HG03565 (cell line): ENCODE measurements around the gene PATE4.
"Not testable (repeated sequence)": the region's sequence is repeated elsewhere in the genome, so short reads cannot be mapped to it uniquely, and the experiment has no call there.

Experiments used
- ATAC-seq: cut with Tn5 transposase; IDR thresholded peaks from one replicate; pipeline ENCODE4 v1.9.1; 2021; ENCODE audit warnings: mild to moderate bottlenecking, moderate library complexity; ENCODE audit not compliant: unreplicated experiment

The PATE4 gene

DNA sequence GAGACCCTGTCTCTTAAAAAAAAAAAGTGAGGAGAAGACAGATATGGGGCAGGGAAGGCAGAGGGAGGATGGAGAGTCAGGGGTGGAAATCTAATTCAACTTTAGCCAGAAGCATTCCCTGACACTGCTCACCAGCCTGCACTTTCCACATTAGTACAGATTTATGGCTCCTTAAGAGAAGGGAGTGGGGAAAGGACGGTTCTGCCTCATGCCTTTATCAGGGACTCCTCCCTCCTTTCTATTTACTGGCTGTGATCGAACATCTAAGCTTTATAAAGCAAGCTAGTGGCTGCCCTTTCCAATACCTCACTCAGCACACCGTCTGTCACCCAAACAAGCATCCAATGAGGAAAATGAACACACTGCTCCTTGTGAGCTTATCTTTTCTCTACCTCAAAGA lies at the start of gene PATE4:
Gene PATE4, plus strand, starts transcription at position 301 of the 400 bp plus-strand sequence. Its CDS starts 44 bp downstream, at position 345.
- no peak for ATAC-seq

GRCh38 chr11:125784678-125785077 lies 48.4 kb upstream of the PATE4 start:
- ATAC-seq: no peak

DNA sequence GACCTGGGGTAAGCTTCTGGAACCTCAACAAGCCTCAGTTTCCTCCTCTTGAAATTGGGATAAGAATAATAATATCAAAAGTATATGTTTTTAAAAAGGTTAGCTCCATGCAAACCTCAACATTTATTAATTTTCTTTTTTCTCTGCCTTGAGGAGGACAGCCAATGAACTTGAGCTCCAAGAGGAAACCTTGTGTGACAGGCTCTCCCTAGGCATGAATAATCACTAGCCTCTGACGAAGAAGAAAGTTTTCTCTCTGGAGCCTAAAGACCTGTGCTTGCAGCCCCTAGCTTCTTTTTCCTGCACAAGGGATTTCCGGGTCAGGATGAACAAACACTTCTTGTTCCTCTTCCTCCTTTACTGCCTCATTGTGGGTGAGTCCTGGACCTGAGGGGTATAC lies 45.3 kb upstream of the PATE4 start, which contains the start of gene PATE3:
Gene PATE3, plus strand, starts transcription at position 301 of the 400 bp plus-strand sequence. Its CDS starts 25 bp downstream, at position 326.
- no peak for ATAC-seq

DNA sequence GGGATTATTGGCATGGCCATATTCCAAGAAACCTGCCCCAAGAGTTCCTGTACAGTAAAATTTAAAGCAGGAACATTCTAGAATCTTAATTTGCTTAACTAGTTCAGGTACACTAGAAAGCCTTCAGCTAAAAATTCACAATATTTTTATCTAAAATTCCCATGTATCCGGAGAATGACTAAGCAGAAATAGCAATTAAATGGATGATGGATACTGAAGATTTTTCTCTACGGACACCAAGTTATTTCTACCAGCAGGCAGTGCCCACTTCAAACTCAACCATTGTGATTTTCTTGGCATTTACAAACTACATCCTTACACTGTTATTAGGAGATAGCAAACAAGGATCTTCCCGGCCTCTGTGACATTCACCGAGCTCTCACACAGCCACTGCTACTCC lies 42.3 kb upstream of the PATE4 start:
- ATAC-seq: no peak

GRCh38 chr11:125797641-125798040 lies 35.5 kb upstream of the PATE4 start:
- ATAC-seq: no peak

- ATAC-seq: no peak
Observed at GRCh38 chr11:125799808-125800207, 33.3 kb upstream of the PATE4 start.

DNA sequence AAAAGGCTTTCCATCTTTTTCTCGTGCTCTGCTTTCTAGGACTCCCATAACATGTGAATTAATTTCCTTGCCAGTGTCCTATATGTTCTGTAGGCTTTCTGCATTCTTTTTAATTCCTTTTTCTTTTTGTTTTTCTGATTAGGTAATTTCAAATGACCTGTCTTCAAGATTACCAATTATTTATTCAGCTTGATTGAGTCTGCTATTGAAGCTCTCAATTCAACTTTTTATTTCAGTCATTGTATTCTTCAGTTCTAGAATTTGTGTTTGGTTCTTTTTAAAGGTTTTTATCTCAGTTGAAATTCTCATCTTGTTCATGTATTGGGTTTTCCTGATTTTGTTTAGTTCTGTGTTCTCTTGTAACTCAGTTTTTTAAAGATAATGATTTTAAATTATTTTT lies 30.7 kb upstream of the PATE4 start:
- ATAC-seq: no peak

DNA sequence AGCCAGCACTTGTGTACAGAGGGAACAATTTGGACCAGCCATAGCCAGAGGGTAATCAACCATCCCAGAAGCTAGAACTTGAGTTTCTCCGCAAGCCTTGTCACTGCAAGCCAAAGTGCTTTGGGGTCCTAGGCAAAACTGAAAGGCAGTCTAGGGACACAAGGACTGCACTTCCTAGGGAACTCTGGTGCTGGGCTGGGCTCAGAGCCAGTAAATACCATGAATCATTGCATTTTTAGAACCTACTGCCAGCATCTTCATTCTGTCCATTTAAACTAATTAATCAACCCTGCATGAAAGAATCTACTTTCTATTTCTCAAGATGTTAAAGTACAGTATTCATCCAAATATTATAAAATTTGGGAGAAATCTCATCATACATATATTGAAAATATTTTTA lies 25.2 kb upstream of the PATE4 start:
- no peak for ATAC-seq

DNA sequence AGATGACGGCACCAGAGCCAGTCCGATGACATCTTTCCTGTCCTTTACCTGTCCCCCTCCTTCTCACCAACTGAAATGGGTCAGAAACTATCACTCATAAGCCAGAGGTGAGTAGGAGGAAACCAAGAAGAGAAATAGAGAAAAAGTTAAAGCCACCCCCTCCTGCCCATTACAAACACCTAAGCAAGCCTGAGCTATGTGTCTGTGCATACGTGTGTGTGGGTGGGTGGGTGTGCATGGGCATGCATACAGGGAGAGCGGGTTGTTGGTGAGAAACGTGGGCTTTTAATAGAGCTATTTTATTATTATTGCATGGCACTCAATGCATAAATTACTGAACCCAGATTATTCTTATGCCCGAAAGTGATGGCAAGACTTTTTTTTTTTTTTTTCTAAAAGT lies 2.6 kb downstream of the PATE4 start:
- ATAC-seq: no peak

- ATAC-seq: no peak
Observed at GRCh38 chr11:125842321-125842948, 9.3 kb downstream of the PATE4 start.

DNA sequence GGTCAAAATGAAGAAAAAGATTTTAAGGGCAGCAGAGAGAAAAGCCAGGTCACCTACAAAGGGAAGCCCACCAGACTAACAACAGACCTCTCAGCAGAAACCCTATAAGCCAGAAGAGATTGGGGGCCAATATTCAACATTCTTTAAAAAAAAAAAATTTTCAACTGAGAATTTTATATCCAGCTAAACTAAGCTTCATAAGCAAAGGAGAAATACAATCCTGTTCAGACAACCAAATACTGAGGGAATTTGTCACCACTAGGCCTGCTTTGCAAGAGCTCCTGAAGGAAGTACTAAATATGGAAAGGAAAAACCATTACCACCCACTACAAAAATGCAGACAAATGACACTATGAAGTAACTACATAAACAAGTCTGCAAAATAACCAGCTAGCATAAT lies 13.1 kb downstream of the PATE4 start:
- ATAC-seq: no peak

- not testable (repeated sequence) for ATAC-seq
Observed at GRCh38 chr11:125857670-125858069, 24.6 kb downstream of the PATE4 start.

DNA sequence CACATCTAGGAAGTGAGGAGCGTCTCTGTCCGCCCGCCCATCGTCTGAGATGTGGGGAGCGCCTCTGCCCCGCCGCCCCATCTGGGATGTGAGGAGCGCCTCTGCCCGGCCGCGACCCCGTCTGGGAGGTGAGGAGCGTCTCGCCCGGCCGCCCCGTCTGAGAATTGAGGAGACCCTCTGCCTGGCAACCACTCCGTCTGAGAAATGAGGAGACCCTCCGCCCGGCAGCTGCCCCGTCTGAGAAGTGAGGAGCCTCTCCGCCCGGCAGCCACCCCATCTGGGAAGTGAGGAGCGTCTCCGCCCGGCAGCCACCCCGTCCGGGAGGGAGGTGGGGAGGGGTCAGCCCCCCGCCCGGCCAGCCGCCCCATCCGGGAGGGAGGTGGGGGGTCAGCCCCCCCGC lies 29.7 kb downstream of the PATE4 start:
- not testable (repeated sequence) for ATAC-seq

GRCh38 chr11:125865354-125865753 lies 32.2 kb downstream of the PATE4 start:
- ATAC-seq: not testable (repeated sequence)

- no peak for ATAC-seq
Observed at GRCh38 chr11:125869521-125869920, 36.4 kb downstream of the PATE4 start.

DNA sequence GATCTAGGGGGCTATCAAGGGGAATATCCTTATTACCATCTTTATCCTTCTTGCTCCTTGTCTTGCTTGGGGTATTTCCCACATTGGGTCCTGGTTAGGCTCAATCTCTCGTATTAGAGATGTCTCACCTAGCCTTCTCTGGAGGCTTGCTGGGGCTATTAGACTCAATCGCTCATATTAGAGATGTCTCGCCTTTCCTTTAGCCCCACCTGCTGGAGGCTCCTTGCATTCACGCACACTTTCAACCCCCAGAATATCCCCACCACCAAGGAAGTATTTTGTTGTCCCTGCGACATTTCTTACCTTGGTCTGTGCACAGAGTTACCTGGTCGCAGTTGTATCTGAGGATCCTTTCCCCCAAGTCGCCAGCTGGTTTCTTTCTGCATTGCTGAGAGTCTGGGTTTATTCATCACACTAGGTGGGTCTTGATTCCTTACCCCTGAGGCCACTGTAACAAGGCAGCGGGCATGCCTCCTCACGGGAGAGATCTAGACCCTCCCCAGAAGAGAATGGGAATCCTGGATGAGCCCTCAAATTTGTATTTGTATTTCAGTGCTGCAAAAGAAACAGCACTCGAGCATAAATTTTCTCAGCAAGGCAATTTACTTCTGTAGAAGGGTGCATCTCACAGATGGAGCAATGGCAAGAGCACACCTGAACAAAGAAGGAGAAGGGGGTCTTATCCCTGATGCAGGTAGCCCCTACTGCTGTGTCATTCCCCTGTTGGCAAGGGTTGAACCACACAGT lies 38.4 kb downstream of the PATE4 start:
- ATAC-seq: no peak

DNA sequence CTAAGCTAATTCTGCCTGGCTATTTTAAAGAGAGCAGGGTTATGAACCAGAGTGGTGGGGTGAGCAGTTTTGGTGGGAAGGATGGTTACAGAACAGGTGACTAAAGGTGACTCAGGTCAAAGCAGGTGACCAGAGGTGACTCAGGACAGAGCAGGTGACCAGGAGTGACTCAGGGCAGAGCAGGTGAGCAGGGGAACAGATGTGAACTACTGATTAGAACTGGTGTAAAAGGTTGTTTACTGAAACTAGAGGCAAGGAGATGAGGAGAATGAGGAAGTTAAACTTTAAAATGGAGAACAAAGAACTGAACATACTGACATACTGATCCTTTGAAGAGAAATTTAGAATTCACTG lies 39.0 kb downstream of the PATE4 start:
- no peak for ATAC-seq

DNA sequence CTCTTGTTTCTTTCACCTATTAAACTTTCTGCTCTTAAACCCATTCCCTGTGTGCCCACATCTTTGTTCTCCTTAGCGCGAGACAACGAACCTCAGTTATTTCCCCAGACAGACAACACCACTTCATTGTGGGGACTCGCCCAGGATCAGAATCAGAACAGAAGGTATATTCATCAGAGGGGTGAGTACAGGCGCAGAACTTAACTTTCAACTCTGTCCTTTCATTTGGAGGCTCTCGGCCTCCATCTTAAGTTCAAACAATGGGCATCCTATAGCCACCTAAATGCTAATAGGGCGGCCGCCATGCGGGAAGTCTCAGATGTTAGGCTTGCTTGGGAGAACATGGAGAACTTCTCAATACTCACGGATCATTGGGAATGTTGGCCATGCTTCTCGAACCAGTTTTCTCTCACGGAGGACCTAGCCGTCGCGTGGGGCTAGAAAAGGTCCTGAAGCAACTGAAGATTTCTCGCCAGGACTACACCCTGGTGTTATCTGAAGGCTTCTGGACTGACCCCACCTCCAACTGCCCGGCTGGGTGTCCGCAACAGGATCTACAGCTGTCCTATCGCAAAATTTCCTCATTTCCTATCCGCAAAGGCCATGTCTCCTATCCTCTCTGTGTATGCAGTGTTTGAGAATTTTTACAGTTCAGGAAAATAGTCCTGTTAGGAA lies 40.9 kb downstream of the PATE4 start:
- ATAC-seq: no peak

- ATAC-seq: no peak
Observed at GRCh38 chr11:125874556-125875124, 41.5 kb downstream of the PATE4 start.

DNA sequence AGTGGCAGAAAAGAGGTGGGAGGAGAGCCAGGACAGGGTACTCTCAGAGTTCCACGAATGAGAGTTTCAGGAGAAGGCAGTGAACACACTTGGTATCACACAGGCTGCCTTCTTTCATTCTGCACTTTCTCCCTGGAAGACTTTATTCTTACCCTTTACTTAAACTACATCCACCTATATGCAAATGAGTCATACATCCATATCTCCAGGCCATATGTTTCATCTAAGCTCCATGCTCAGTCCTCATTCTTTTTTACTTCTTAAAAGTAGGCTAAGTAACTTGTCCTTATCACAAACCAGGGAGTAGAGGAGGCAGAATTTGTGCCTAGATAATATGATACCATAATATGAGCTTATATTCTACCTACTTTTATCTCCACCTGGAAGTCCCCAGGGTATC lies 48.2 kb downstream of the PATE4 start:
- ATAC-seq: no peak

- ATAC-seq: no peak
Observed at GRCh38 chr11:125883375-125883774, 50.3 kb downstream of the PATE4 start.

DNA sequence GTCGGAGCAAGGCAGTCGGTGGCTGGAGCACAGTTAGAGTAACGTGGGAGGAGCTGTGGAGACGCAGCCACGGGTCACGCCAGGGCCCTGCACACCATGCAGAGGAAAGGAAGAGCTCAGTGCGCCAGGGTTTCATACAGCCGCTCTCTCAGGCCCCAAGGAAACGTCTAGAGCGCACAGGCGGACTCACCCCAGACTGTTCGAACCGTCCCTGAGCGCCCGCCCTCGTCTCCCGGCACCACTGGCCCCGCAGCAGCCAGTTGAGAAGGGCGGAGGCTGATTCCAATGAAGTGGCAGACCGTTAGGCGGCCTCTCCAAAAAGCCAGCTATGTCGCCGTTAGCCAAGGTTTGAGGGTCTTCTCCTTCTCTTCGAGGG lies 53.9 kb downstream of the PATE4 start:
- peak; percentile 23 for ATAC-seq
